Forelimb muscle (tissue), 1 donor: Measurements from ENCODE around the gene DLGAP1. TPM values are rescaled to one million over a fixed set of nuclear protein-coding genes. Genes with fewer than 3 reads are reported as not detected.
"Not testable (repeated sequence)": the region's sequence is repeated elsewhere in the genome, so short reads cannot be mapped to it uniquely, and the experiment has no call there.

Experiments used
- DNase-seq: peaks from one replicate; pipeline ENCODE4 v3.0.0-alpha.2; 2013; ENCODE audit warnings: low read depth
- polyA plus RNA-seq: library from polyadenylated mRNA; unstranded; fragments of 120-200 nt; gene quantifications from one replicate; pipeline ENCODE4 v1.2.1, GENCODE V29; 2013; ENCODE audit not compliant: insufficient read length

The DLGAP1 gene
- polyA plus RNA-seq, 1 donor = 1.9 TPM

DNA sequence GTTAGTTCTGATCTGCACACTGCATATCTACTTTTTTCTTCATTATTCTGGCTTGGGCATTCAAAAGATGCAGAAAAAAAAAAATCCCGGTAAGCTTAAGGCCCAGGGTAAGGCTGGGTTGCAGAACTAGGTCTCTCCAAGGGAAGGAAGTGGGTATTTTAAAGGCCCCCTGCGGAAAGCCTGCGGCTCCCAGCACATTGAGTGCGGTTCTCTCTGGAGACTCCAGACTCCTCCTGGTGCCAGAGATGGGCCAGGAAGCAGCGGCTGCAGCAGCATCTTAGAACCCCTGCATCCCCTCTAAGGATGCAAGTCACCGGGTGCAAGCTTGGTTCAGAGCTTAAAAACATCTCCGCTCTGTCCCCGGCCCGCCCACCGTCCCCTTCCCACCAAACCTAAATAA is 955.6 kb downstream of the DLGAP1 start:
- DNase-seq = no peak

DNA sequence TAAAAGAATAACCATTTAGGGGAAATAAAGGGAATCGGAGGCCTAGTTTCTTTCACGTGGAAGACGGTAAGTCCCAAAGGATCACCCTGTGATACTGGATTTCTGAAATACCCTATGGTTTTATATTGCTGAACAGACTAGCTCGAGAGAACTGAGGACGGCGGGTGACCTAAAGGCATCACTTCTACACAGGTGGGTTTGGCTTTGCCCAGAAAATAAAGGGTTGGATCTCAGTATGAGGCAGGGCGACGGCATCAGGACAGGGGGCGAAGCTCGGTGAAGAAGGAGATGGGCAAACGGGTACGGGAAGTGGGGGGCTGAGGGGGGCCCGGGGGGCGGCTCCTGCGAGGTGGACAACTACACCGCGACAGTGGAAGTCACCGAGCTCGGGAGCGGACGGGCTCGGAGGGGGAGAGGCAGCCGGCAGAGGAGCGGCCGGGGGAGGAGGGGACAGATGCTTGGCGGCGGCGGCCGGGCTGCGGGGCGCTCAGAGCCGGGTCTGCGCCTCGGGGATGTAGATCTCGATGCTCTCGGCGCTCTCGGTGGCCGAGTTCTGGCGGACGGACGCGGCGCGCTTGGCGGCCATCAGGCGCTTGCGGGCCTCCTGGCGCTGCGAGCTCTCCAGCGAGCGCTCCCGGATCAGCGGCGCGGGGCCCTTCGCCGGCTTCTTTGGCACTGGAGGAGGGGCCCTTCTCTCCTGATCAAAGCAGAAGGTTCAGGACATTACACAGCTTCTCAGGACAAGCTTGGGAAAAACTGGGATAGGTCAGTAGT is 956.2 kb downstream of the DLGAP1 start:
- no peak for DNase-seq

DNA sequence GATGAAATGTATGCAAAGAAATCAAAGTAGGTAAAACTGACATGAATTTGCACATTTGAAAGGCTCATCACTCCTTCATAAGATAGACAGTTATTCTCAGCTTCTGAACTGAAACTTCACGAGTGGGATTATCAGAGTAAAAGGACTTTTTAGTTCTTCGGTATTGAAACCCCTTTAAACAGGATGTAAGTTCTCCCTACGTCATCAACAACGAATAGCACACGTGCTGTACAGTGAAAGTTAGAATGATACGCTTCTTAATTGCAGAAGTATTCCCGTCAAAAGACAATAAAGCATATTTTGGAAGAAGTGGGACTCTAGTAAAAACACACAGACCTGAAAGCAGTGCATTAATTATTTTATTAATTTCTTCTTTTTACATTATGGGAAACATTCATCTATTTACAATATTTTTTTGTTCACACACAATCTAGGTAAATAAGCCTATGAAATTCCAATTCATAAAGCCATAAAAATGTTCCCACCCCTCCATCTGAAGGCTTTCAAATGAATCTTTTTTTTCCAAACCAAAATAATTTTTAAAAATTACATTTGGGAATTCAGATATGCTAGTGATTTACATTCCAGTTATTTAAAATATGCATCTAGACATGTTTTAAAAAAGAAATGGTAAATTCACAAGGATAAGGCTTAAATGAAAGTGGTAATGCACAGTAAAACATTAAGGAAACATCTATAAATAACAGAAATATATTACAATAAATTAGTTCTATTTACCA is 959.2 kb downstream of the DLGAP1 start:
- DNase-seq = no peak

DNA sequence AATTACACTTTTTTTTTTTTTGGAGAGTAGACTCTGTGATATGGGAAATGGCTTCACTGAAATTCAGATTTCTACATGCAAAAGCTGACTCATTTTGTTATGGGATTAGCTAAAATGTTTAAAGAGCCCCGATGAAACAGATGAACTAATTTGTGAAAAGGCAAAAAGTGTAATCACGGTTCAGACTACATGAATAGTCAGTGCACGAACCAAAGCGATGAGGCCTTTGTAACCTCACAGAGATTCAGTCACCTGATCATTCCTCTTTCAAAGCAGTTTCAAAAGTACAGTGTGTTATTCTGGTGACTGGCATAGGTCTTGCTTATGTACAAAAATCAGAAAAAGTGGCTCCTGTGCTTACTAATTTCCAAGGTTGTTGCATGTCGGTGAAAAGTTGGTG is 960.5 kb downstream of the DLGAP1 start:
- DNase-seq = no peak

DNA sequence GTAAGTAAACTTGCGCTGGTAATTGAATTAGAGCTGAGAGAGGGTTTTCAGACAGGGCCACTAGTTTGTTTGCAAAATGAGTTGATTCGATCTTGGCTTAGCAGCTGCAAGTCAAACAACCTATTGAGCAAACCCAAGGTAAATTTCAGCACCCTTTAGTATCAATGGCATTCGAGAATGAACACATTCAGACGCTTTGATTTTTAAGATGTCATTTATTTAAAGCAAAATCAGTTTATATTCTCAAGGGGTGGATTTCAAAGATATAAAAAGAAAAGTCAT is 960.9 kb downstream of the DLGAP1 start:
- no peak for DNase-seq

DNA sequence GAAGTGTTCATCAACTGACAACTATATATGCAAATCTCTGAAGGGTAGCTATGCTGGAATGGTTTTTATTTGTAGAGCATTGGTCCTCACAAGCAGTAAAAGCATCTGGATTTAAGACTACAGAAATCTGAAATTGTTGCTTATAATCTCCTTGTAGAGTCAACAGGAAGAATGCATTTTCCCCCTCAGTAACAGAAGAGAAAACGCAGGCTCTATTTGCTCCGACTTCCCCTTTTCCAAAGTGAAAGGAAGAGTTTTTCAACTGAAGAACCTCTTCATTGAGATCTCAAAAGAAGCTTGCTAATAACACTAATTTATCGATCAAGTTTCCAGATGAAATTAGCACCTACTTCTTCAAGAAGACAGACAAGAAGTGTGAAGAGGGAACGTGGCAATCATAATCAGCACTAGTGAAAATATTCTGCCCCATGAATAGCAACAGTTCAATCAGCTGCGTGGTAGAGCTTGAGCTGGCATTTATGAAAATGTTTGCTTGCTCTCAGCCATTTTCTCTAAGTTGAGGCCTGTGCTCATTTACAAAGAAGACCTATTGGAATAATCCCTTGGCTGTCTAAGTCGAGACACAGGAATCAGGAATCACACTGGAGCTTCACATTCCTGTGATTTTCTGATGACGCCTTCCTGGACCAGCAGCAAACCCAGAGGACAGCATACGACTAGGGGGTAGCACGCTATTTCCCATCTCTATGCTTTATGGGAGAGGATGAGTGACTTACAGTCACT is 961.4 kb downstream of the DLGAP1 start:
- no peak for DNase-seq

DNA sequence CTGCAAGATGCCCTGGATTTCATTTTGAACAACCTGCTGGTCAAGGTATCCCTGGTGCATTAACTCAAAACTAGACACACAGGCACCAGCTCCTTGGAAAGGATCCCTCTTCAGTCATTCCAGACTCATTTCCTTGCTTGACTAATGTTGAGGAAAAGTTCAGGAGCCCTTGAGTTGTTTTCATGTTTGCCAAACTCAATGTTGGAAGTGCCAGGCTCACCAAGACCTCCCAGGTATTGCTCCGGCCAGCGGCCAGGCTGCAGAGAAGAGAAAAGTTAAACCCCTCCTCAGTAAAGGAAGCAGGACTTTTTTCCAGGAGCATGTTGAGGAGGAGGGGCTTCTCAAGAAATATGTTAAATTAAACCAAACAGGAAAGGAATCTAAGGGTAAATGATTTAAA is 962.4 kb downstream of the DLGAP1 start:
- DNase-seq = no peak

DNA sequence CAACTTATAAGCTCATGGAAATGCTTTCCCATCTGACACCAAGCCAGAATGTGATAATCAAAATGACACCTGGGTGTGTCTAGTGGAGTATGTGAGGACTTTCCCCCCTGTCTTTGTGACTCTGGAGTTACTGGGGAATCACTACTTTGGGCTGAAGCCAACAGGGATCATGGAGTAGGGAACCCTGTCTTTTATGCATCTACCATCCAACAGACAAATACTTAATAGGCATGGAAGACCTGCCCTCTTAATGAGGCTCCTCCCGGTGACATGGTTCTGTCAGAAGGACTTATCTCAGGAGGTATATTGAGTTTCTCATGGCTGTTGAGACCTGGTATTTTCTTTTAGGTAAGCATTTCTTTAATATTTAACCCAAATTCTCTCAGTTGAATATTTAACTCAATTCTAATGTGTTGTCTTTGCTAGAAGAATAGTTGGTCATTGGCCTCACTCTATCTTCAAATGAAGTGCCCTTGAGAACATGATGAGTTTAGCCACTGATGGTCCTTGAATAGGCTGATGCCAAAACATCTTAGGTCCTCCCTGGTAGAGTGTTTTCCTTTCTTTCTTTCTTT is 963.0 kb downstream of the DLGAP1 start:
- DNase-seq = no peak

DNA sequence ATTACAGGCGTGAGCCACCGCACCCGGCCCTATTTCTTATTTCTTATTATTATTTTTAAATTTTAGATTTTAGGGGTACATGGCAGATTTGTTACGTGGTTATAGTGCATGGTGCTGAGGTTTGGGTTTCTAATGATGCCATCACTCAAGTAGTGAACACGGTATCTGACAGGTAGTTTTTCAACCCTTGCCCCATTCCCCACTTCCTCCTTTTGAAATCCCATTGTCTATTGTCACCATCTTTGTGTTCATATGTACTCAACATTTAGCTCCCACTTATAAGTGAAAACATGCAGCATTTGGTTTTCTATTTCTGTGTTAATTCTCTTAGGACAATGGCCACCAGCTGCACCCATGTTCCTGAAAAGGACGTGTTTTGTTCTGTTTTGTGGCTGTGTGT is 965.6 kb downstream of the DLGAP1 start:
- no peak for DNase-seq

DNA sequence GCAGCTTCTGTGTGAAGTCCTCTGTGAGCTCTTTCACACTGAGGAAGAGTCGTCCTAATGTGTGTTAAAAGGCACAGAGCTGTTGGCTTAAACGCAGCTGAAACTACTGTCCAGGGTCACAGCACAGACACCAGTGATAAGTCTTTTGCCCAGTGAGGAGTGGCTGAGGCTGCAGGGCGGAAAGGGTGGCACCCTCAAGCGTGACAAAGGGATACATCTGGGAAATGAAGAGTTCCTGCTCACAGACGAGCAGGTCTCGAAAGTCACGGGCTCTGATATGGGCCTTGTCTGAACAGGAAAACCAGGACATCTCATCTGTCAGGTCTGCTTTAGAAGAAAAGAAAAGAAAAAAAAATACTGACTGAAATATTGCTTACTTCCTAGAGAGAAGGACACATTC is 968.6 kb downstream of the DLGAP1 start:
- DNase-seq = no peak

DNA sequence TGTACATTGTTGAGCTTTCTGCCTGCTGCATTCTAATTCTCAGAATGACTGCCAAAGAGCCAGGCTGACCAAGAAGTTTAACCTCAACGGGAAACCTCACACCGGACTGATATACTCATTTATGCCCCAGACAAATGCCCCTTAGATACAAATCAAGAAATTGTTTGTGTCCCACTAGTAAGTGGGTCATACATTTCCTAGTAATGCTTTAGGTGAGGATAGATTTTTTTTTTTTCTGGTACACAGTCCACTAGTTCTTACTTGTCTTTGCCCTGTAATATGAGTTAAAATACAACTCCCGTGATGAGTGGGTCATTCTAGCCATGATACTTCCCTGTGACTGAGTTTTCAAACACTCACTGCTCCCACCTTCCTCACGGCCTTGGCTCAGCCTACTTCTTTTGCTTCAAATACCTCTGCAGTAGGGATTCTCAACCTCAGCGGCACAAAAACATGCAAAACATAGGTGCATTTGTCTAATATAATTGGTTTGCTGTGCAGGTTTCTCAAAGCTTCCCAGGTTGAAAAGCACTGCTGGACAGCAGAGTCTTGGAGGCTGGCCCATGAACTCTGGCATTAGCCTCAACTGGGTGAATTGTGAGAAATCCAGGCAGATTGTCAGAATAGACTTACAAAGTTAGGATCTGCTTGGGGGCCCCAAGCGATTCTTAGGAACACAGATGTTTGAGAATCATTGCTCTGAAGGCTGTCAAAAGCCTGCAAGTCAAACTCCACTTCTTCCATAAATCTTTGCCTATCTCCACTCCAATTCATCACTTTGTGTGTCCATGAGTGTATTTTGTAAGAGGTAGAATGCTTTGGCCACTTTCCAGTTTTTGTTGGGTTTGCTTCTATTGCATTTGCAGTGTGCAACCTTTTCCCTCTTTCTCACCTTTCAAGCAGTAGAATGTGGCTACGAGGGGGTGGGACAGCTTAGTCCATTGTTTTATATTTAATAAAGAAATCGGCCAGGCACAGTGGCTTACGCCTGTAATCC is 969.7 kb downstream of the DLGAP1 start:
- DNase-seq = no peak

DNA sequence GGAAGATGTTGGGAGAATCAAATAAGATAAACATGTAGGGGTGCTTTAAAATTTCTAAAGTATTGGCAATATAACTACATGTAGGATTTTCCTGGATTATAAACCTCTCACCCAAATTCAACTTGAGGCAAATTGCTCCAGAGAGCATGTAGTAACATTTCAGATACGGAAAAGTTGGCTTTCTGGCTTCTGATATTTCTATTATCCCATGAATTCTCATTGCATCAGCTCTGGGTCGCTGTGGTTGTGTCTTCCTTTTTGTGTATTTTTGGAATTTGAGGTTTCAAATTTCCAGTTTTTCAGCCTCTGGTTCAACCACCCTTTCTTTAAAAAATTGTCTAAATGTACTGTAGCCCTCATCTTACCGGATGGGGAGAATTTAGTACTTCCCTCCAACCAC is 972.8 kb downstream of the DLGAP1 start:
- DNase-seq = no peak

DNA sequence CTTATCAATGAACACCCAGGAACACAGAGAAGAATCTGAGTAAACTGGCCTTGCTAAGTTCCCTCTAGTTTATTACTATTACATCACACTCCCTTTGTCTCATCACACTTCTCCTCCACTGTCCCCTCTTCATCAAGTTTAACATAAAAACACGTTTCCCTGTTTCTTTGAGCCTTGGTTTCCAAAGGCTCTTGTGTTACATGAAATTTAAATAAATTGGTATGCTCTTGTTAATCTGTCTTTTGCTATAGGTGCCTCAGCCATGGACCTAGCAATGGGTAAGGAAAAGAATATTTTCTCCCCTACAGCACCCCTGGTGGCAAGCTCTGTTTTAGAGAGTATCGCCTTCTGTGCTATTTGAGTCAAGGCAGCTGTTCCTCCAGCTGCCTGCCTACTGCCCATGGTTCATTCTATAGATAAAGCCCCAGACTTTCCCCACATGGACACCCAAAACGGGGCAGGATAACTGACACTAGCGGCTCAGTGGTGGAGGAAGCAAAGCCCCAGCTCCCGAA is 973.4 kb downstream of the DLGAP1 start:
- DNase-seq = no peak

DNA sequence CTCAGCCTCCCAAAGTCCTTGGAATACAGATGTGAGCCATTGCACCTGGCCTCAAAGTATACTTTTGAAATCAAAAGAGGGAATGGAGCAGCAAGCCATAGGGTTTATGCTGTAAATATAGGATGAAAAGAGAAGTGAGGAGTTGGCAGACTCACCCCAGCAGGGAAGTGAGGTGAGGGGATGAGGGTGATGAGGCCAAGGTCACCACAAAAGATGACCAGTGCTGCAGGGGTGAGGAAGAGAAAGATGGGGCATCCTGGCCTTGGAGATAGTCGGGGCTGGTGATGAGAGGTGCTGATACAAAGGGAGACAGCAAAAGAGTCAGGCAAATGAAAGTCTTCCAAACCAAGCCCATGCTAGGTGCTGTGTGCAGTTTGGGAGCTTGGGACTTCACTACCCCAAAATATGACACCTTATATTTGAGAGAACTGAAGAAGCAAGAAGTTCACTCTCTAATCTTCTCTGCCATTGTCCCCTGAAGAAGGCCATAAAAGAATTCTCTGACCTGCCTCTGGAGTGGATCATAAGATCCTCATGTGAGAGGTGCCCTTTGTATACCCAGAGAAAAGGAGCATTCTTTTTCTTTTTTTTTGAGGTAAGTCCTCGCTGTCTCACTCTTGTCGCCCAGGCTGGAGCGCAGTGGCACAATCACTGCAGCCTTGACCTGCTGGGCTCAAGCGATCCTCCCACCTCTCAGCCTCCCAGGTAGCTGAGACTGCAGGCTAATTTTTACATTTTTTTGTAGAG is 974.1 kb downstream of the DLGAP1 start:
- DNase-seq = no peak

DNA sequence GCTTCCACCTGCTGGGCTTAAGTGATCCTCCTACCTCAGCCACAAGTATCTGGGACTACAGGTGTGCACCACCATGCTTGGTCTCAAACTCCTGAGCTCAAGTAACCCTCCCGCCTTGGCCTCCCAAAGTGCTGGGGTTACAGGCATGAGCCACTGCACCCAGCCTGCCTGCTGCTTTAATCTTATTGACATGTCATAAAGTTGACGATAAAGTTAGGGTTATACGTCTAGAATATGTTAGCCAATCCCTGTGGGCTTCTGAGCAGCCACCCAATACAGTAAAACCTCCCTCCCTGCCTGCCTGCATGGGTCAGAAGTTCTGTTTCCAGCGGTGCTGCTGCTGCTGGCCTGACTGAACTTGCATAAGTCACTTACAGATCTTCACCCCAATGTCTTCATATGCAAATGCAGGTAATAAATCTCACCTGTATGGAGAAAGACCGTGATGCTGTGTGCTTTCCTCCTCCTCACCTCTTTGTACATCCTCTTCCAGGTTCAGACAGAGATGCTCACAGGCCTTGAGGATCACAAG is 975.1 kb downstream of the DLGAP1 start:
- no peak for DNase-seq

DNA sequence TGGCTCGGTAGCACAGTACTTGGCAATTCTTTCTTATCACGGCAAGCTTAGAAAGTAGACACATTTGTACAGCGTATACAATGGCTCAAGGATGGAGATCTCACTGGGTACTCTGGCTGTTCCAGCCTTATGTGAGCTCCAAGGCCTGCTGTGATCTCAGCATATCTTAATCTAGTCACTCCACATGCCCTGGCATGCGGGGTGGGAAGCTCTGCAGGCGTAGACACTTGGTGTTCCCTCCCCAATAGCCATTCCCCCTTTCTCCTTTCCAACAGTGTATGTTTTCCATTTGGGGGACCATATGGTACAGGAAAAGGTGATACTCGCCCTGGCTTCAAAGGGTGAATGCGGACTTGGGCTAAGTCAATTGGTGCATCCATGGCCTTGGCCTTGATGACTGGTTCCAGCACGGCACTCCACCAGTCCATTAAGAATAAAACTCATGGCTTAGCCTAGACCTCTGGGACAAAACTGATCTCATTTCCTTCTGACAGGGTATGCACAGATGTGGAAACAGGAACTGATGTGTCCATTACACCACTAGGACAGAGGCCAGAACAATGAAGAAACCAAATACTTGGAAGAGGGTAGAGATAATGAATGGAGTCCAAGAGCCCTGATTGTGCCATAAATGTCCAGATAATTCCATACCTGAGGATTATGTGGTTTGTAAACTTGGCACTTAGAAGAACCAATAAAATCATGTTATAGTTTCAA is 976.7 kb downstream of the DLGAP1 start:
- no peak for DNase-seq

DNA sequence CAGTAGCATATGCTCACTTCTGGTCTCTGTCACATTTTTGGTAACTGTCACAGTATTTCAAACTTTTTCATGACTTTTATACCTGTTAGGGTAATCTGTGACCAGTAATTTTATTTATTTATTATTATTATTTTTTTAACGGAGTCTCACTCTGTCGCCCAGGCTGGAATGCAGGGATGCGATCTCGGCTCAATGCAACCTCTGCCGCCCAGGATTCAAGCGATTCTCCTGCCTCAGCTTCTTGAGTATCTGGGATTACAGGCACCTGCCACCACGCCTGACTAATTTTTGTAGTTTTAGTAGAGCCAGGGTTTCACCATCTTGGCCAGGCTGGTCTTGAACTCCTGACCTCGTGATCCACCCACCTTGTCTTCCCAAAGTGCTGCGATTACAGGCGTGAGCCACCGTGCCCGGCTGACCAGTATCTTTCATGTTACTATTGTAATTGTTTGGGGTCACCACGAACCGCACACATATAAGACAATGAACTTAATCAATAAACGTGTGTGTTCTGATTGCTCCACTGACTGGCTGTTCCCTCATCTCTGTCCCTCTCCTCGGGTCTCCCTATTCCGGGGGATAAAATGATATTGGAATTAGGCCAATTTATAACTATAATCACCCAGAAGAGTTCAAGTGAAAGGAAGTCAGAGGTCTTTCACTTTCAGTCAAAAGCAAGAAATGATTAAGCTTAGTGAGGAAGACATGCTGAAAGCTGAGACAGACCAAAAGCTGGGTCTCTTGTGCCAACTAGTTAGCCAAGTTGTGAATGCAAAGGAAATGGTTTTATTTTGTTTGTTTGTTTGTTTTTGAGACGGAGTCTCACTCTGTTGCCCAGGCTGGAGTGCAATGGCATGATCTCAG is 982.2 kb downstream of the DLGAP1 start:
- DNase-seq = no peak

DNA sequence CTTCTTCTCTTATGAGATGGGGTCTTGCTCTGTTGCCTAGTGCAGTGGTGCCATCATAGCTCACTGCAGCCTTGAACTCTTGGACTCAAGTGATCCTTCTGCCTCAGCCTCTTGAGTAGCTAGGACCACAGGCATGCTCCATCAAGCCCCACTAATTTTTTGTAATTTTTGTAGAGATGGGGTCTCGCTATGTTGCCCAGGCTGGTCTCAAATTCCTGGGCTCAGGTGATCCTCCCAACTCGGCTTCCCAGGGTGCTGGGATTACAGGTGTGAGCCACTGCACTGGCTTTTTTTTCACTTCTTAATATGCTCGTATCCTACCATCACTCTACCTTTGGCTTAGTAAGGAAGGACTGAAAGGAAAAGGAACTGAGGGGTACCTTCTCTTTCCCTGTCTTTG is 983.0 kb downstream of the DLGAP1 start:
- DNase-seq = not testable (repeated sequence)
